Panc1 (cell line): ENCODE measurements around the gene DPEP2NB. TPM values are rescaled to one million over a fixed set of nuclear protein-coding genes. Genes with fewer than 3 reads are reported as not detected.

Experiments used
- ATAC-seq: fragments of 200-7000 bp; cut with Tn5 transposase; 2 replicates; pipeline ENCODE4 v1.9.1; 2020; ENCODE audit warnings: mild to moderate bottlenecking, moderate library complexity
- BruUV-seq: library from RNA; stranded (reverse); fragments of 400-500 nt; replicated peaks from 2 replicates; lab custom pipeline; 2021; lab: Mats Ljungman, UMichigan
- CTCF ChIA-PET: fragments of 300-600 bp; sonication (Branson Sonifier 250); formaldehyde crosslinking; loops from one replicate; lab custom pipeline; 2022; ENCODE audit warnings: antibody characterized with exemption; lab: Charles Lee
- POLR2A ChIA-PET: fragments of 300-600 bp; sonication (Branson Sonifier 250); formaldehyde crosslinking; loops from one replicate; lab custom pipeline; 2022; ENCODE audit warnings: antibody characterized with exemption; lab: Charles Lee
- DNase-seq: peaks from one replicate; pipeline ENCODE4 v3.0.0-alpha.2; 2010; ENCODE audit warnings: low read depth, low spot score
- H3K27ac ChIP-seq: 2 replicates; pipeline ENCODE4 v1.5.1; 2011; ENCODE audit warnings: mild to moderate bottlenecking, low read length, inconsistent platforms
- H3K27me3 ChIP-seq: fragments of 200-500 bp; sonication (Bioruptor generic); 2 replicates; pipeline ENCODE4 v1.6.0; 2014; ENCODE audit warnings: low read length, inconsistent platforms; ENCODE audit not compliant: control insufficient read depth, insufficient read depth
- H3K36me3 ChIP-seq: fragments of 200-500 bp; sonication (Bioruptor generic); 2 replicates; pipeline ENCODE4 v1.5.1; 2014; ENCODE audit warnings: inconsistent platforms, mild to moderate bottlenecking, low read length, moderate library complexity; ENCODE audit not compliant: control insufficient read depth, insufficient read depth
- H3K4me1 ChIP-seq: 2 replicates; pipeline ENCODE4 v1.5.1; 2011; ENCODE audit warnings: inconsistent platforms, mild to moderate bottlenecking, low read length, moderate library complexity; ENCODE audit not compliant: control insufficient read depth, insufficient read depth
- H3K4me3 ChIP-seq, 2 experiments: 2 replicates each; pipeline ENCODE4 v1.5.1; 2011 to 2012; ENCODE audit warnings: low read depth in 2 of 2, low read length in 2 of 2, mild to moderate bottlenecking in 2 of 2, inconsistent platforms in 1 of 2, moderate library complexity in 1 of 2
- H3K9me3 ChIP-seq: fragments of 200-500 bp; sonication (Bioruptor generic); 2 replicates; pipeline ENCODE4 v1.5.1; 2014; ENCODE audit warnings: low read depth, mild to moderate bottlenecking, inconsistent platforms, low read length, moderate library complexity; ENCODE audit not compliant: control insufficient read depth, insufficient read depth
- CTCF ChIP-seq: fragments of 450-650 bp; IDR thresholded peaks from 2 replicates; pipeline ENCODE4 v1.5.1; 2017; ENCODE audit warnings: mild to moderate bottlenecking
- POLR2AphosphoS5 ChIP-seq: IDR thresholded peaks from 2 replicates; pipeline ENCODE4 v1.6.1; 2012; ENCODE audit warnings: mild to moderate bottlenecking, low read depth, low read length, moderate library complexity
- REST ChIP-seq, 2 experiments: IDR thresholded peaks; 2 replicates each; pipeline ENCODE4 v1.6.1; 2011 to 2012; ENCODE audit warnings: low read depth in 2 of 2, control low read depth in 1 of 2, low read length in 1 of 2, mild to moderate bottlenecking in 1 of 2, moderate library complexity in 1 of 2; ENCODE audit not compliant: insufficient read depth in 1 of 2
- SIN3A ChIP-seq: IDR thresholded peaks from 2 replicates; pipeline ENCODE4 v1.6.1; 2012; ENCODE audit warnings: low read depth, mild to moderate bottlenecking, low read length, moderate library complexity, borderline replicate concordance; ENCODE audit not compliant: insufficient read depth
- TCF7L2 ChIP-seq: IDR thresholded peaks from 2 replicates; pipeline ENCODE4 v1.6.1; 2011; ENCODE audit warnings: mild to moderate bottlenecking, low read depth, low read length, inconsistent platforms
- in situ Hi-C: cut with HindIII; loops from 2 replicates; pipeline ENCODE4 v1.10.0; 2016; ENCODE audit warnings: low sequenced_read_pairs, low pct_unique_long_range_greater_than_20kb
- intact Hi-C: fragments of 100-400 bp; cut with micrococcal nuclease; formaldehyde crosslinking; loops from one replicate; pipeline ENCODE4 v1.10.0; 2022; ENCODE audit not compliant: unreplicated experiment
- total RNA-seq: library from RNA; stranded (reverse); gene quantifications from one replicate; pipeline ENCODE4 v1.2.1, GENCODE V29; 2021; ENCODE audit not compliant: unreplicated experiment

Gene DPEP2NB
- total RNA-seq, 1 experiment from 2014 or later: not detected

DNA sequence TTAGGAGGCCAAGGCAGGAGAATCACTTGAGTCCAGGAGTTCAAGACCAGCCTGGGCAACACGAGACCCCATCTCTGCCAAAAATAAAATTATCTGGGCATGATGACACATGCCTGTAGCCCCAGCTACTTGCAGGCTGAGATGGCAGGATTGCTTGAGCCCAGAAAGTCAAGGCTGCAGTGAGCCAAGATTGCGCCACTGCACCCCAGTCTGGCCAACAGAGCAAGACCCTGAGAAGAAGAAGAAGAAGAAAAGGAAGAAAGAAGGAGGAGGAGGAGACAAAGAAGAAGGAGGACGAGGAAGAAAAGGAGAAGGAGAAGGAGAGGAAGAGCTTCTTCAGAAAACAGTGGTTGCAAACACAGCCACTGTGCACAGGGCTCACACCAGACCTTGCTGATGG is 27.0 kb downstream of the DPEP2NB start:
- in situ Hi-C loops: no loop called here
- intact Hi-C loops: no loop called here
- ChIA-PET CTCF (interaction anchor here (0.7 kb wide), 1 partner anchor 151 kb away, joined by 4 read pairs; no protein-coding TSS in a partner anchor), POLR2A (interaction anchor here (0.6 kb wide), 1 partner anchor 53 kb away, joined by 3 read pairs; no protein-coding TSS in a partner anchor)
- no peak overlapping the region for H3K4me3 ChIP-seq
- DNase-seq (no peak), ATAC-seq (no peak)
- H3K36me3 ChIP-seq: no peaks in the 10 kb centered on the region
- TF ChIP-seq TCF7L2: no peak
- TF ChIP-seq REST (IDR thresholded peaks at IDR 0.05; ENCODE audit: insufficient read depth in 1 of 2, low read depth in 2 of 2, low read length in 1 of 2): no peak
- TF ChIP-seq POLR2AphosphoS5: no peak
- no peak for TF ChIP-seq CTCF
- TF ChIP-seq SIN3A: no peak
- no peaks in the 10 kb centered on the region for H3K9me3 ChIP-seq
- no peaks in the 10 kb centered on the region for H3K27me3 ChIP-seq
- H3K4me1 ChIP-seq: peaks cover 4% of the 10 kb centered on the region
- no TSS peak for BruUV-seq
- no peak overlapping the region for H3K27ac ChIP-seq

DNA sequence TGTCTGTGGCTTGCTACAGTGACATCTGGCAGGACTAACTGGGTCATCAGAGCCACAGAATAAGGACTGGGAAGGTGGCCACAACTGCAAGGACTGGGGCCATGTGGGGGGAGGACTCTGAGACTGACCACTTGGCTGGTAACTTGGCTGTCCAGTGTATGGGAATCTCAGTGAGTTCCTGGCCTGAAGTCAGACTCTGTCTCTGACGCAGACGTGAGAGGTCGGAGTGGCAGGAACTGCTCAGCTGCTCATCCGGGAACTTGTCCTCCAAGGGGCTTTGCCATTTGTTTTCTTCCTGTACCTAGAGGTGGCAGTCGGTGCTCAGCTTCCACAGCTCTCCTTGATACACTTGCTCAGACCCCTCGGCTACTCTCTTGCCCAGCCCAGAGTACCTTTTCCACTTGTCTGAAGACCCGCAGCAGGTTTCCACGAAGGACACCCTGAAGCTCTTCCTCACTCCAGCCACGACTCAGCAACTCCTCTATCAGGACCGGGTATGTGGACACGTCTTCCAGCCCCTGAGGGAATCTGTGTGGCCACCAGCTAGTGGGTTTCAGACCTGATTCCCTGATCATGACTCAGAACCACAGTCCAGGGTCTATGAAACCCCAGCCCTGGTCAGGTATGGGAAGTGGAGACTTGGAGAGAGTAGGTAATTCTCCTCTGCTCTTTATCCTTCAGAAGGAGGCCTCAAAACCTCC is 28.1 kb downstream of the DPEP2NB start:
- Histone ChIP-seq H3K36me3 (no peaks in the 10 kb centered on the region), H3K9me3 (no peaks in the 10 kb centered on the region), H3K27me3 (no peaks in the 10 kb centered on the region), H3K27ac (no peak overlapping the region), H3K4me3 (no peak overlapping the region), H3K4me1 (no peaks in the 10 kb centered on the region; the same call in 1 of the 2 replicates)
- ChIA-PET POLR2A (interaction anchor here (0.6 kb wide), 1 partner anchor 231 kb away, joined by 9 read pairs; no protein-coding TSS in a partner anchor), CTCF (no interaction called here)
- DNase-seq: no peak
- BruUV-seq: no TSS peak
- intact Hi-C loops: no loop called here
- no peak for ATAC-seq
- TF ChIP-seq SIN3A (no peak), TCF7L2 (no peak), CTCF (no peak), REST (IDR thresholded peaks at IDR 0.05; ENCODE audit: insufficient read depth in 1 of 2, low read depth in 2 of 2, low read length in 1 of 2) (no peak), POLR2AphosphoS5 (no peak)
- in situ Hi-C loops: no loop called here
